HCT116 (cell line): ENCODE measurements around the gene AHNAK.

Experiments used
- EZH2 ChIP-seq: fragments of 200-600 bp; sonication (generic); IDR thresholded peaks from 2 replicates; pipeline ENCODE4 v1.6.1; 2017; ENCODE audit warnings: antibody characterized with exemption, mixed run types
- POLR2AphosphoS5 ChIP-seq: IDR thresholded peaks from 2 replicates; pipeline ENCODE4 v1.6.1; 2011; ENCODE audit warnings: mild to moderate bottlenecking, low read depth, low read length, moderate library complexity
- SP1 ChIP-seq: IDR thresholded peaks from 2 replicates; pipeline ENCODE4 v1.6.1; 2012; ENCODE audit warnings: low read depth
- SRF ChIP-seq: IDR thresholded peaks from 2 replicates; pipeline ENCODE4 v1.6.1; 2012; ENCODE audit warnings: low read depth
- TF ChIP-seq, protein P1 (sequence below): IDR thresholded peaks from 2 replicates; pipeline ENCODE4 v1.6.1; 2012
- TF ChIP-seq, protein P2 (sequence below), 3 experiments: fragments of 200-600 bp in 1 of 3; sonication (generic) in 1 of 3; IDR thresholded peaks in 2 of 3; conservative IDR thresholded peaks in 1 of 3; 2 replicates each; pipeline ENCODE4 v1.5.1; 2012 to 2017; ENCODE audit warnings: low read depth in 2 of 3, low read length in 2 of 3, antibody characterized with exemption in 1 of 3, borderline replicate concordance in 1 of 3, control low read depth in 1 of 3, mild to moderate bottlenecking in 1 of 3, mixed read lengths in 1 of 3, mixed run types in 1 of 3, moderate library complexity in 1 of 3; ENCODE audit not compliant: insufficient read depth in 1 of 3
- TF ChIP-seq, protein P3 (sequence below): IDR thresholded peaks from 2 replicates; pipeline ENCODE4 v1.6.1; 2011; ENCODE audit warnings: mild to moderate bottlenecking, low read length, moderate library complexity; ENCODE audit not compliant: insufficient replicate concordance; ENCODE audit errors: extremely low read depth

DNA sequence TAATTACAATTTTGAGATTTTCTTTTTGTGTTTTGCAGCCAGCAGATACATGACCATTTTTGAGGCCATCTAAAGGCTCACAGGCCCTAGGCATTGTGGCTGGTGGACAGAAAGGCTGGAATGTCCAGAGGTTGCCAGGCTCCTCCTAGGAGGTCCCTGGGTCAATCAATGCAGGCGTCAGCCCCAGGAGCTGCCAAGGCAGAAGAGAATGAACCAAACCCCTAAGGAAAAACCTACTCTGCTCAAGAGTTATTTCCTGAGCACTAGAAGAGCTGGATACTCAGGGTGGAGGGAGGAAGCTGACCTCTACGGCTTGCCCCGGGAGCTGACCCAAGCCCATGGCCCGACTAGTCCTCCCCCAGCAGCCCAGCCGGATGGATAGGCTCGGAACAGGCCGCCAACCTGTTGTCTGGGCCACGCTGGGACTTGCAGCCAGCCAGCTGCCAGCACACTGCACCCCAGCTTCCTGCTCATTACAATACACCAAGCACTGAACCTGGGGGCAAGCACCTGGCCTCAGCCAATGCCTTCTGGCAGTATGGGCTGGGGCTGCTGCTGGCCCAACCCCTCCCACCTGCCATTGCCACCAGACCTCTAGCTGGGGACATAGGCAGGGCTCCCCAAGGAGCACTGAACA is 133.4 kb downstream of the AHNAK start:
- no peak for TF ChIP-seq EZH2
- TF ChIP-seq, protein P1, sequence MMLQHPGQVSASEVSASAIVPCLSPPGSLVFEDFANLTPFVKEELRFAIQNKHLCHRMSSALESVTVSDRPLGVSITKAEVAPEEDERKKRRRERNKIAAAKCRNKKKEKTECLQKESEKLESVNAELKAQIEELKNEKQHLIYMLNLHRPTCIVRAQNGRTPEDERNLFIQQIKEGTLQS, result no peak
- TF ChIP-seq, protein P2, sequence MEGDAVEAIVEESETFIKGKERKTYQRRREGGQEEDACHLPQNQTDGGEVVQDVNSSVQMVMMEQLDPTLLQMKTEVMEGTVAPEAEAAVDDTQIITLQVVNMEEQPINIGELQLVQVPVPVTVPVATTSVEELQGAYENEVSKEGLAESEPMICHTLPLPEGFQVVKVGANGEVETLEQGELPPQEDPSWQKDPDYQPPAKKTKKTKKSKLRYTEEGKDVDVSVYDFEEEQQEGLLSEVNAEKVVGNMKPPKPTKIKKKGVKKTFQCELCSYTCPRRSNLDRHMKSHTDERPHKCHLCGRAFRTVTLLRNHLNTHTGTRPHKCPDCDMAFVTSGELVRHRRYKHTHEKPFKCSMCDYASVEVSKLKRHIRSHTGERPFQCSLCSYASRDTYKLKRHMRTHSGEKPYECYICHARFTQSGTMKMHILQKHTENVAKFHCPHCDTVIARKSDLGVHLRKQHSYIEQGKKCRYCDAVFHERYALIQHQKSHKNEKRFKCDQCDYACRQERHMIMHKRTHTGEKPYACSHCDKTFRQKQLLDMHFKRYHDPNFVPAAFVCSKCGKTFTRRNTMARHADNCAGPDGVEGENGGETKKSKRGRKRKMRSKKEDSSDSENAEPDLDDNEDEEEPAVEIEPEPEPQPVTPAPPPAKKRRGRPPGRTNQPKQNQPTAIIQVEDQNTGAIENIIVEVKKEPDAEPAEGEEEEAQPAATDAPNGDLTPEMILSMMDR (IDR thresholded peaks at IDR 0.05 in 2 of 3, conservative IDR thresholded peaks at IDR 0.05 in 1 of 3; ENCODE audit: borderline replicate concordance in 1 of 3, insufficient read depth in 1 of 3, low read depth in 2 of 3, low read length in 2 of 3), result no peak
- TF ChIP-seq SRF, result no peak
- TF ChIP-seq, protein P3, sequence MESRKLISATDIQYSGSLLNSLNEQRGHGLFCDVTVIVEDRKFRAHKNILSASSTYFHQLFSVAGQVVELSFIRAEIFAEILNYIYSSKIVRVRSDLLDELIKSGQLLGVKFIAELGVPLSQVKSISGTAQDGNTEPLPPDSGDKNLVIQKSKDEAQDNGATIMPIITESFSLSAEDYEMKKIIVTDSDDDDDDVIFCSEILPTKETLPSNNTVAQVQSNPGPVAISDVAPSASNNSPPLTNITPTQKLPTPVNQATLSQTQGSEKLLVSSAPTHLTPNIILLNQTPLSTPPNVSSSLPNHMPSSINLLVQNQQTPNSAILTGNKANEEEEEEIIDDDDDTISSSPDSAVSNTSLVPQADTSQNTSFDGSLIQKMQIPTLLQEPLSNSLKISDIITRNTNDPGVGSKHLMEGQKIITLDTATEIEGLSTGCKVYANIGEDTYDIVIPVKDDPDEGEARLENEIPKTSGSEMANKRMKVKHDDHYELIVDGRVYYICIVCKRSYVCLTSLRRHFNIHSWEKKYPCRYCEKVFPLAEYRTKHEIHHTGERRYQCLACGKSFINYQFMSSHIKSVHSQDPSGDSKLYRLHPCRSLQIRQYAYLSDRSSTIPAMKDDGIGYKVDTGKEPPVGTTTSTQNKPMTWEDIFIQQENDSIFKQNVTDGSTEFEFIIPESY, result no peak
- TF ChIP-seq SP1, result no peak
- TF ChIP-seq POLR2AphosphoS5, result no peak
